SK-N-SH treated with all-trans-retinoic acid at 6 μM for 48 hours (cell line): ENCODE measurements around the gene THADA.

ENCODE experiments used
- ATAC-seq: fragments of 200-7000 bp; cut with Tn5 transposase; 3 replicates; pipeline ENCODE4 v1.9.1; 2020; ENCODE audit warnings: mild to moderate bottlenecking, moderate library complexity
- ARNTL ChIP-seq: fragments of 450-650 bp; formaldehyde crosslinking; IDR thresholded peaks from 2 replicates; pipeline ENCODE4 v1.5.0; 2020; ENCODE audit warnings: low read depth, mild to moderate bottlenecking, moderate library complexity, borderline replicate concordance
- CSDC2 ChIP-seq: fragments of 250-450 bp; sonication (Bioruptor Pico); IDR thresholded peaks from 2 replicates; pipeline ENCODE4 v1.5.0; 2020; ENCODE audit warnings: mild to moderate bottlenecking, moderate library complexity
- CSRNP3 ChIP-seq: fragments of 250-450 bp; sonication (Bioruptor Pico); IDR thresholded peaks from 2 replicates; pipeline ENCODE4 v1.5.1; 2021; ENCODE audit warnings: mild to moderate bottlenecking, moderate library complexity
- GLIS3 ChIP-seq: fragments of 250-450 bp; sonication (Bioruptor Pico); IDR thresholded peaks from 2 replicates; pipeline ENCODE4 v1.5.0; 2020; ENCODE audit warnings: mild to moderate bottlenecking, moderate library complexity
- ISL1 ChIP-seq: fragments of 250-450 bp; sonication (Bioruptor Pico); IDR thresholded peaks from 2 replicates; pipeline ENCODE4 v2.1.2; 2022; ENCODE audit warnings: mild to moderate bottlenecking, moderate library complexity
- OSR1 ChIP-seq: fragments of 250-450 bp; sonication (Bioruptor Pico); IDR thresholded peaks from 2 replicates; pipeline ENCODE4 v1.8.0; 2022; ENCODE audit warnings: moderate library complexity, mild to moderate bottlenecking, inconsistent platforms
- PATZ1 ChIP-seq: fragments of 250-450 bp; sonication (Bioruptor Pico); IDR thresholded peaks from 2 replicates; pipeline ENCODE4 v1.8.0; 2020; ENCODE audit warnings: mild to moderate bottlenecking, moderate library complexity, borderline replicate concordance
- POU6F1 ChIP-seq: fragments of 250-450 bp; sonication (Bioruptor Pico); IDR thresholded peaks from 2 replicates; pipeline ENCODE4 v1.8.0; 2021; ENCODE audit warnings: low read depth, mild to moderate bottlenecking, moderate library complexity, borderline replicate concordance
- PPARA ChIP-seq: fragments of 250-450 bp; sonication (Bioruptor Pico); IDR thresholded peaks from 2 replicates; pipeline ENCODE4 v1.5.0; 2020; ENCODE audit warnings: mild to moderate bottlenecking, borderline replicate concordance
- RARB ChIP-seq: fragments of 250-450 bp; sonication (Bioruptor Pico); IDR thresholded peaks from 2 replicates; pipeline ENCODE4 v1.8.0; 2021; ENCODE audit warnings: mild to moderate bottlenecking, moderate library complexity
- SNAI2 ChIP-seq: fragments of 250-450 bp; sonication (Bioruptor Pico); IDR thresholded peaks from 2 replicates; pipeline ENCODE4 v1.5.0; 2020; ENCODE audit warnings: mild to moderate bottlenecking, moderate library complexity
- TCF4 ChIP-seq: fragments of 250-450 bp; sonication (Bioruptor Pico); IDR thresholded peaks from 2 replicates; pipeline ENCODE4 v1.8.0; 2021; ENCODE audit warnings: mild to moderate bottlenecking, moderate library complexity, borderline replicate concordance
- TOX ChIP-seq: fragments of 250-450 bp; sonication (Bioruptor Pico); IDR thresholded peaks from 2 replicates; pipeline ENCODE4 v1.8.0; 2021; ENCODE audit warnings: mild to moderate bottlenecking, moderate library complexity, borderline replicate concordance
- TSHZ2 ChIP-seq: fragments of 250-450 bp; sonication (Bioruptor Pico); IDR thresholded peaks from 2 replicates; pipeline ENCODE4 v1.5.0; 2020; ENCODE audit warnings: mild to moderate bottlenecking, moderate library complexity
- ZC3H10 ChIP-seq: fragments of 250-450 bp; sonication (Bioruptor Pico); IDR thresholded peaks from 2 replicates; pipeline ENCODE4 v1.5.1; 2021; ENCODE audit warnings: mild to moderate bottlenecking, moderate library complexity
- ZFP3 ChIP-seq: fragments of 250-450 bp; sonication (Bioruptor Pico); IDR thresholded peaks from 2 replicates; pipeline ENCODE4 v1.5.0; 2020; ENCODE audit warnings: mild to moderate bottlenecking, moderate library complexity
- ZFP30 ChIP-seq: fragments of 450-650 bp; formaldehyde crosslinking; IDR thresholded peaks from 2 replicates; pipeline ENCODE4 v1.5.0; 2022; ENCODE audit warnings: mild to moderate bottlenecking, moderate library complexity
- ZNF565 ChIP-seq: fragments of 450-650 bp; formaldehyde crosslinking; conservative IDR thresholded peaks from 2 replicates; pipeline ENCODE4 v1.5.0; 2020; ENCODE audit warnings: low read depth, mild to moderate bottlenecking, moderate library complexity
- ZNF70 ChIP-seq: fragments of 450-650 bp; formaldehyde crosslinking; IDR thresholded peaks from 2 replicates; pipeline ENCODE4 v1.5.0; 2020; ENCODE audit warnings: mild to moderate bottlenecking, moderate library complexity
- ZNF8 ChIP-seq: fragments of 450-650 bp; formaldehyde crosslinking; IDR thresholded peaks from 2 replicates; pipeline ENCODE4 v1.5.0; 2020; ENCODE audit warnings: mild to moderate bottlenecking, moderate library complexity

Gene THADA

GRCh38 chr2:43262951-43263350 is 332.9 kb downstream of the THADA start (continued):
- no peak for TF ChIP-seq PATZ1
- no peak for TF ChIP-seq SNAI2 (CRISPR knock-in tag)
- TF ChIP-seq RARB, result no peak
- no peak for TF ChIP-seq ZC3H10 (CRISPR knock-in tag)
- TF ChIP-seq, all 23 proteins: peak for 0

- ATAC-seq, result no peak
- TF ChIP-seq ZNF565, result no peak
- TF ChIP-seq ZNF70 (CRISPR knock-in tag), result no peak
- no peak for TF ChIP-seq CSDC2
- TF ChIP-seq CSRNP3, result no peak
- TF ChIP-seq ZFP30 (CRISPR knock-in tag), result no peak
- TF ChIP-seq ZC3H10 (CRISPR knock-in tag), result no peak
- TF ChIP-seq ARNTL (CRISPR knock-in tag), result no peak
- no peak for TF ChIP-seq TCF4 (CRISPR knock-in tag)
- TF ChIP-seq SNAI2 (CRISPR knock-in tag), result no peak
- no peak for TF ChIP-seq POU6F1 (CRISPR knock-in tag)
- TF ChIP-seq, all 23 proteins: peak for 0
These were observed 333.6 kb downstream of the THADA start for GRCh38 chr2:43262239-43262638.

DNA sequence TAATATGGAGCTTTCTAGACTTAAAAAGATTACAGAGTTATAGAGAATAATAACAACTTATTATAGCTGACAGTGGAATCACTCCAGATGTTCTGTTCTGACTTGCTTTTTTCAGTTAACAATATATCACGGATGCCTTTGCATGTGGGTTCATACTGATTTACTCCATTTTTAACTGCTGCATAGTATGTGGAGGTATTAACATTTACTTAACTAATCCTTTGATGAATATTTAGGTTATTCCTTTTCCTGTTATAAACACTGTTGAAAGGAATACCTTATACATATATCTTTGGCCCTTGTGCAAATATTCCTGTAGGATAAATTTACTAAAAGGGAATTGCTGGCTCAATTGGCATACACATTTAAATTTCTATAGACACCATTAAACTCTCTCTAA is 336.3 kb downstream of the THADA start:
- TF ChIP-seq PATZ1 (no peak), TCF4 (CRISPR knock-in tag) (no peak), CSDC2 (no peak), GLIS3 (CRISPR knock-in tag) (no peak), ISL1 (no peak), PPARA (CRISPR knock-in tag) (no peak), ZNF8 (no peak), ZNF70 (CRISPR knock-in tag) (no peak), SNAI2 (CRISPR knock-in tag) (no peak), OSR1 (CRISPR knock-in tag) (no peak), RARB (no peak), CSRNP3 (no peak), ZNF565 (no peak), ZFP3 (no peak), ARNTL (CRISPR knock-in tag) (no peak), TSHZ2 (CRISPR knock-in tag) (no peak), TOX (CRISPR knock-in tag) (no peak)
- no peak for ATAC-seq
